RWPE1 (cell line): ENCODE data around the gene LRRN4CL.
A peak's percentile ranks its signal among the peaks of the same experiment; 100 is the strongest.
"Not testable (repeated sequence)": the region's sequence is repeated elsewhere in the genome, so short reads cannot be mapped to it uniquely, and the experiment has no call there.

Source experiments
- CTCF ChIA-PET: fragments of 350-600 bp; sonication (Branson Sonifier 250); formaldehyde crosslinking; extraction: SDS; loops from one replicate; lab custom pipeline; 2021; lab: Yijun Ruan, JAX
- POLR2A ChIA-PET: fragments of 400-600 bp; formaldehyde crosslinking; extraction: SDS; loops from one replicate; lab custom pipeline; 2020; ENCODE audit warnings: antibody characterized with exemption; ENCODE audit not compliant: low non-redundant PET; lab: Yijun Ruan, JAX
- DNase-seq: peaks from one replicate; pipeline ENCODE4 v3.0.0; 2012; ENCODE audit warnings: low spot score
- H3K27ac ChIP-seq: fragments of 450-650 bp; 2 replicates; pipeline ENCODE4 v1.5.1; 2017
- TF ChIP-seq, protein P1 (sequence below): fragments of 450-650 bp; conservative IDR thresholded peaks from 2 replicates; pipeline ENCODE4 v1.5.1; 2017; ENCODE audit warnings: low read depth, mild to moderate bottlenecking

LRRN4CL gene

DNA sequence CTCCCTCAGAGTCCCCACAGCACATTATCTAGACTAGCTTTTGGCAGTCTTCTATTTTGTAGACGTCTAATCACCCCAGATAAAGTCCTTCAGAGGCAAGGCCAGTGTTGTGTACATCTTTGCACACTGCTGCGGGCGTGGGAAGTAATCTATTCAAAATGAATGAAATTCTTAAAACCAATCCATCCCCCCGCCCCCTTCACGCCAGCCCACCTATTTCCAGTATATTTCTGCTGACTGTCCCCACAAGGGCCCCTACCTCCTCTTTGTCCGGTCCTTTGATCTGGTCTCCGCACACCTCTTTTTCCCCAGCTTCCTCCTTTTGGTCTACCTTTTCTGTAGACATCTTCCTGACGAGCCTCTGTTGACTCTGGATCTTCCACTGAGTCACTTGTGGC is 17.5 kb upstream of the LRRN4CL start:
- CTCF ChIA-PET: interaction anchor here (1.7 to 2.1 kb wide), 2 partner anchors 12 to 26 kb away, joined by 7 to 8 read pairs; no protein-coding TSS in a partner anchor
- DNase-seq: no peak
- TF ChIP-seq, protein P1, sequence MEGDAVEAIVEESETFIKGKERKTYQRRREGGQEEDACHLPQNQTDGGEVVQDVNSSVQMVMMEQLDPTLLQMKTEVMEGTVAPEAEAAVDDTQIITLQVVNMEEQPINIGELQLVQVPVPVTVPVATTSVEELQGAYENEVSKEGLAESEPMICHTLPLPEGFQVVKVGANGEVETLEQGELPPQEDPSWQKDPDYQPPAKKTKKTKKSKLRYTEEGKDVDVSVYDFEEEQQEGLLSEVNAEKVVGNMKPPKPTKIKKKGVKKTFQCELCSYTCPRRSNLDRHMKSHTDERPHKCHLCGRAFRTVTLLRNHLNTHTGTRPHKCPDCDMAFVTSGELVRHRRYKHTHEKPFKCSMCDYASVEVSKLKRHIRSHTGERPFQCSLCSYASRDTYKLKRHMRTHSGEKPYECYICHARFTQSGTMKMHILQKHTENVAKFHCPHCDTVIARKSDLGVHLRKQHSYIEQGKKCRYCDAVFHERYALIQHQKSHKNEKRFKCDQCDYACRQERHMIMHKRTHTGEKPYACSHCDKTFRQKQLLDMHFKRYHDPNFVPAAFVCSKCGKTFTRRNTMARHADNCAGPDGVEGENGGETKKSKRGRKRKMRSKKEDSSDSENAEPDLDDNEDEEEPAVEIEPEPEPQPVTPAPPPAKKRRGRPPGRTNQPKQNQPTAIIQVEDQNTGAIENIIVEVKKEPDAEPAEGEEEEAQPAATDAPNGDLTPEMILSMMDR: no peak
- H3K27ac ChIP-seq: peak overlapping the region; percentile 98
- POLR2A ChIA-PET: no interaction called here

DNA sequence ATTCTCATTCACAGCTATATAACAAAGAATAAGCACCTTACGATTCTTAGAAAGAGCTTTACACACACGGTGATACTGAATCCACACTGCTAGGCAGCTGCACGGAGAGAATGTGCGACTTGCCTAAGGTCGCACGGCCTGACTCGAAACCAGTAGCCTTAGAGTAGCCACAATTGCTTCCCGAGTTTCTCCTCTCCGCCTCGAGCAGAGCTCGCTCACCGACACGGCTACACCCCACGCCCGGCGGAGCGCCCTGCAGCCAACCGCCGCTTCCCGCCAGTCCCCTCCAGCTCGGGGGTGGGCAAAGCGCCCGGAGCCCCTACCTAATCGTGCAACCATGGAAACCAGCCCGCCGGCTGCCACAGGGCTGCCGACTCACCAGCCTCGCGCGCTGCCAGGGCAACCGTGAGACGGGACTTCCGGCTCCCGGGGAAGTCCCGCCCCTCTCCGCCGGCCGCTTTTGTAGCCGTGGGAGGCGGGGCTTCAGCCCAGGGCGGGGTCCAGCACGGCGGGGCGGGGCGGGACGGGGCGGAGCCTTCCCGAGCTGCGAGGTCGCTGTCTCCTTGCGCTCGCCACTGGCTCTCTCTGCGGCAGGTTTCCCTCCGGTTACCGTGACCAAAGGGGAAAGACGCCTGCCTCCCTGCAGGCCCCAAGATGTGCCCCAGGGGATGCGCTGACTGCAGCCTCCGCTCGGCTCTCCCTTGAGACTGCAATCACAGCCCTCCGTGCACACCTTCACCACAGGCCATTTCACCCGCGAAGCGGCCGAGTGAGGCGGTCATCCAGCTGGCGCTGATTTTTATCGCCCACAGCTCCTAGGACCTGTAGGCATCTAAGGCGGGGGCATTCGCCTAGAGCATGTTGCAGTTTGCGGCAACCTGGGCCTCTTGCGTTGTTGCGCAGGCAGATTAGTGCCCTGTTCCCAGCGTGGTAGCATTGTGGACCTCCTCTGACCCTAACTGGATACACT is 16.8 kb upstream of the LRRN4CL start:
- H3K27ac ChIP-seq: peak overlapping the region; percentile 98
- ChIA-PET POLR2A (interaction anchor here (0.7 kb wide), 1 partner anchor 25 kb away, joined by 6 read pairs; no protein-coding TSS in a partner anchor), CTCF (interaction anchor here (0.6 to 2.1 kb wide), 3 partner anchors 12 to 159 kb away, joined by 3 to 8 read pairs (median 7); no protein-coding TSS in a partner anchor)
- DNase-seq: peak; percentile 91
- TF ChIP-seq, protein P1: no peak

DNA sequence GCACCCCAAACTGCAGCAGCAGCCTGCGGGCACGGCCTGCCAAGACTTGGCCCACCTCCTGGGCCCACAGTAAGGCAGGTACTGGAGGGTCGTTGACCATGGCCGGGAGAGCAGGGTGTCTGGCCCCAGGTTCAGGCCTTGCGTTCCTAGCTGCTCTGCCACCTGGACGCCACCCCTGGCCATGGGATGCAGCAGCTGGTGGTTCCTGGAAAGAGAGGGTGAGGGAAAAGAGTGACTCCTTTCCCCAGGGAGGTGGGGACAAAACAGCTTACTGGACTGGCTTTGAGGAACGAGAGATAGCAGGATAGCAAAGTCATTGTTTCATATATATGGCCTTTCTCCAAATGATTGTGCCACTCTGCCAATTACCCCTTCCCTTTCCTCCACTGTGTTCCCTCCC is 16.1 kb upstream of the LRRN4CL start:
- DNase-seq: no peak
- peak overlapping the region; percentile 98 for H3K27ac ChIP-seq
- POLR2A ChIA-PET: interaction anchor here (0.7 kb wide), 1 partner anchor 24 kb away, joined by 6 read pairs; no protein-coding TSS in a partner anchor
- TF ChIP-seq, protein P1: no peak; the same call in 1 of the 2 replicates
- CTCF ChIA-PET: interaction anchor here (0.6 to 1.7 kb wide), 4 partner anchors 20 to 160 kb away, joined by 3 to 8 read pairs (median 3); no protein-coding TSS in a partner anchor

DNA sequence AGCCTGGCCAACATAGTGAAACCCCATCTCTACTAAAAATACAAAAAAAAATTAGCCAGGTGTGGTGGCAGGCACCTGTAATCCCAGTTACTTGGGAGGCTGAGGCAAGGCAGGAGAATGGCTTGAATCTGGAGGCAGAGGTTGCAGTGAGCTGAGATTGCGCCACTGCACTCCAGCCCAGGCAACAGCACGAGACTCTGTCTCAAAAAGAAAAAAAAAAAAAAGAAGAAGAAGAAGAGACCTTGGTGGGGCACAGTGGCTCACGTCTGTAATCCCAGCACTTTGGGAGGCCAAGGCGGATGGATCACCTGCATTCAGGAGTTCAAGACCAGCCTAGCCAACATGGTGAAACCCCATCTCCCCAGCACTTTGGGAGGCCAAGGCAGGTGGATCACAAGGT is 14.6 kb upstream of the LRRN4CL start:
- CTCF ChIA-PET: interaction anchor here (0.7 to 0.8 kb wide), 2 partner anchors 93 to 913 kb away, joined by 3 to 5 read pairs; no protein-coding TSS in a partner anchor
- DNase-seq, POLR2A ChIA-PET: not testable (repeated sequence)
- peak overlapping the region; percentile 44 for H3K27ac ChIP-seq

DNA sequence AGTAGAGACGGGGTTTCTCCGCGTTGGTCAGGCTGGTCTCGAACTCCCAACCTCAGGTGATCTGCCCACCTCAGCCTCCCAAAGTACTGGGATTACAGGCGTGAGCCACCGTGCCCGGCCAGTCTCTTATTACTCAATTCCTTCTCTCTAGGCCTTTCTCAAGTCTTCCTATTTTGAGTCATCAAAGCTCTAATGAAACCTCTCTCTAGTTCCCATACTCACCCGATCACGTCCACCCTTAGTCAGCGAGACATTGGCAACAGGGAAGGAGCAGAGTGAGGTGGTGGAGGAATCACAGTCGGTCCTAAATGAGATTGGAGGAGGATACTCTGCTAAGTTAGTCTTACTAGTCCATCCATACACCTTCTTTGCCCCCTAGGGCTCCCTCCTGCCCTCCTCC is 12.9 kb upstream of the LRRN4CL start:
- TF ChIP-seq, protein P1: no peak
- ChIA-PET CTCF (interaction anchor here (0.7 to 1.0 kb wide), 2 partner anchors 85 to 1652 kb away, joined by 3 read pairs; partner anchors contain the start of gene TMEM179B), POLR2A (no interaction called here)
- no peak for DNase-seq
- no peak overlapping the region; the same call in 1 of the 2 replicates for H3K27ac ChIP-seq

DNA sequence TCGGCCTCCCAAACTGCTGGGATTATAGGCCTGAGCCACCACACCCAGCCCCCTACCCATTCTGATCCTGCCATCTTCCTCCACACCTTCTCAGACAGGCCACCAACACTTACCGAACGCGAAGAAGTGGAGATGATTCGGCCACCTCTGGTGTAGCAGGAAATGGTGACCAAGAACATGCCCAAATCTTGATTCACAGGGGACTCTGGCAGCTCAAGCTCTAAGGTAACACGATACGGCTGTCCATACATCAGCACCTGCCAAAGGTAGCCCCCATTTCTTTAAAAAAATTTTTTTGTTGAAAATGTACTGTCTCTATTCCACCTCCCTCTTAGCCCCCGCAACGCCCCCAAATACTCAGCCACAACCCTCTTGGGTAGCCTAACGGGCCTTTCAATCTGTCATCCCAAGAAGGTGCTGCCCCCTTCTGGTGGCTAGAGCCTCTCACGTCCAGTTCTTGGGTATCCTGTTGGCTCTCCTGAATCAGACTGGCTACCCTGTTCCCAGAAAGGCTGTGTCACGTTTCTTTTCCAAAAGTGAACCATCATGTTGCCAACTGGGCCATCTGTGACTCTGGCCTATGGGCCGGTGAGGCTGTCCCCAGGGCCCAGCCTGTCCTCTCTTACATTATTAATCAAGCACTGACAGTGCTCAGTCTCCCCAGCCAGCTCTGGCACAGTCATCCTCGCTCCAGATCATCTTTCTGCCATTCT is 5.3 kb upstream of the LRRN4CL start:
- no peak for DNase-seq
- peak overlapping the region; percentile 54 for H3K27ac ChIP-seq
- ChIA-PET POLR2A (no interaction called here), CTCF (interaction anchor here (0.6 to 1.8 kb wide), 4 partner anchors 12 to 18 kb away, joined by 3 to 17 read pairs (median 5); partner anchors contain the start of genes BSCL2 and GNG3)
- TF ChIP-seq, protein P1: peak; percentile 74

DNA sequence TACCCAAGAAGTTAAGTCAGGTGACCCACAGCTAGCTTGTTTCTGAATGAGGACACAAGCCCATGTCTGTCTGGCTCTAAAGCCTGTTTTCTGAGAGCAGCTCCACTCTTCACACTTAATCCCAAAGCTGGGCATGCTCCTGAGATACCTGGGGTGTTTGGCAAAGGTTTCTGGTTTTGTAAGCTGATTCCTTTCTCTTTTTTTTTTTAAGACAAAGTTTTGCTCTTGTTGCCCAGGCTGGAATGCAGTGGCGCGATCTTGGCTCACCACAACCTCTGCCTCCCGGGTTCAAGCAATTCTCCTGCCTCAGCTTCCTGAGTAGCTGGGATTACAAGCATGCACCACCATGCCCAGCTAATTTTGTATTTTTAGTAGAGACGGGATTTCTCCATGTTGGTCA is 4.3 kb upstream of the LRRN4CL start:
- DNase-seq, POLR2A ChIA-PET: not testable (repeated sequence)
- H3K27ac ChIP-seq: peak overlapping the region; percentile 54
- CTCF ChIA-PET: interaction anchor here (0.6 to 1.8 kb wide), 3 partner anchors 12 to 24 kb away, joined by 6 to 17 read pairs (median 7); partner anchors contain the start of genes BSCL2 and GNG3
